ENCODE results near the gene MYO18A. TPM values are rescaled to one million over a fixed set of nuclear protein-coding genes. Genes with fewer than 3 reads are reported as not detected.

Gene MYO18A
- total RNA-seq, 1 donor from 2014 or later, result 45.9 TPM

GRCh38 chr17:29102741-29103181 is 77.4 kb downstream of the MYO18A start:
- H3K4me3 ChIP-seq (ENCODE audit: insufficient read depth, low read depth, low read length), result no peak overlapping the region
- H3K4me1 ChIP-seq (ENCODE audit: insufficient read depth, low read length), result no peaks in the 10 kb centered on the region
- peaks cover 3% of the 10 kb centered on the region for H4K20me1 ChIP-seq (ENCODE audit: insufficient read depth, low read length)
- Mint-ChIP-seq H3K36me3 (ENCODE audit: low read depth, unreplicated experiment) (peaks cover 35% of the 10 kb centered on the region), H3K4me1 (ENCODE audit: low read depth, unreplicated experiment) (peaks cover 7% of the 10 kb centered on the region), H3K27ac (ENCODE audit: unreplicated experiment) (no peak overlapping the region), H3K9me3 (ENCODE audit: unreplicated experiment) (no peaks in the 10 kb centered on the region), H3K4me3 (ENCODE audit: unreplicated experiment) (no peak overlapping the region), H3K27me3 (ENCODE audit: low read depth, unreplicated experiment) (peaks cover 2% of the 10 kb centered on the region)
- H3K27ac ChIP-seq (ENCODE audit: low read depth, low read length), result no peak overlapping the region
- H3K27me3 ChIP-seq (ENCODE audit: insufficient read depth, low read length), result no peaks in the 10 kb centered on the region
- H3K9me3 ChIP-seq (ENCODE audit: insufficient read depth, low read depth, low read length), result no peaks in the 10 kb centered on the region
- no peaks in the 10 kb centered on the region for H3K36me3 ChIP-seq (ENCODE audit: insufficient read depth, low read length)
- no peak overlapping the region for H3K4me2 ChIP-seq (ENCODE audit: low read length)
- no peak for TF ChIP-seq EZH2 (IDR thresholded peaks at IDR 0.05; ENCODE audit: insufficient read depth, low read length)
- no peak for TF ChIP-seq CTCF (IDR thresholded peaks at IDR 0.05; ENCODE audit: insufficient read depth, low read depth, low read length)
- H3K9ac ChIP-seq (ENCODE audit: low read length), result no peak overlapping the region
- no peaks in the 10 kb centered on the region for H3K79me2 ChIP-seq (ENCODE audit: insufficient read depth, low read length)
- no peak for FAIRE-seq
- DNase-seq (ENCODE audit: low read depth), result no peak
- H2AFZ ChIP-seq (ENCODE audit: low read depth, low read length), result no peak overlapping the region

- peaks cover 38% of the 10 kb centered on the region for H3K36me3 Mint-ChIP-seq (ENCODE audit: low read depth, unreplicated experiment)
- no peaks in the 10 kb centered on the region for H3K4me1 ChIP-seq (ENCODE audit: insufficient read depth, low read length)
- peaks cover 5% of the 10 kb centered on the region for H3K4me1 Mint-ChIP-seq (ENCODE audit: low read depth, unreplicated experiment)
- no peak overlapping the region for H3K4me3 Mint-ChIP-seq (ENCODE audit: unreplicated experiment)
- no peaks in the 10 kb centered on the region for H3K79me2 ChIP-seq (ENCODE audit: insufficient read depth, low read length)
- H3K4me2 ChIP-seq (ENCODE audit: low read length), result no peak overlapping the region
- H3K27ac ChIP-seq (ENCODE audit: low read depth, low read length), result no peak overlapping the region
- H3K27ac Mint-ChIP-seq (ENCODE audit: unreplicated experiment), result no peak overlapping the region
- H3K27me3 ChIP-seq (ENCODE audit: insufficient read depth, low read length), result no peaks in the 10 kb centered on the region
- no peak overlapping the region for H3K4me3 ChIP-seq (ENCODE audit: insufficient read depth, low read depth, low read length)
- no peak for TF ChIP-seq EZH2 (IDR thresholded peaks at IDR 0.05; ENCODE audit: insufficient read depth, low read length)
- TF ChIP-seq CTCF (IDR thresholded peaks at IDR 0.05; ENCODE audit: insufficient read depth, low read depth, low read length), result no peak
- no peak overlapping the region for H2AFZ ChIP-seq (ENCODE audit: low read depth, low read length)
- FAIRE-seq (no peak), DNase-seq (ENCODE audit: low read depth) (no peak)
- H4K20me1 ChIP-seq (ENCODE audit: insufficient read depth, low read length), result peaks cover 3% of the 10 kb centered on the region
- H3K9ac ChIP-seq (ENCODE audit: low read length), result no peak overlapping the region
- H3K9me3 ChIP-seq (ENCODE audit: insufficient read depth, low read depth, low read length), result no peaks in the 10 kb centered on the region
- H3K27me3 Mint-ChIP-seq (ENCODE audit: low read depth, unreplicated experiment), result peaks cover 2% of the 10 kb centered on the region
- no peaks in the 10 kb centered on the region for H3K9me3 Mint-ChIP-seq (ENCODE audit: unreplicated experiment)
- H3K36me3 ChIP-seq (ENCODE audit: insufficient read depth, low read length), result no peaks in the 10 kb centered on the region
Measured at GRCh38 chr17:29102046-29102445, 78.2 kb downstream of the MYO18A start.

- no peak overlapping the region for H3K4me2 ChIP-seq (ENCODE audit: low read length)
- Mint-ChIP-seq H3K27ac (ENCODE audit: unreplicated experiment) (no peak overlapping the region), H3K4me1 (ENCODE audit: low read depth, unreplicated experiment) (peaks cover 3% of the 10 kb centered on the region), H3K9me3 (ENCODE audit: unreplicated experiment) (no peaks in the 10 kb centered on the region), H3K4me3 (ENCODE audit: unreplicated experiment) (no peak overlapping the region), H3K36me3 (ENCODE audit: low read depth, unreplicated experiment) (peaks cover 38% of the 10 kb centered on the region), H3K27me3 (ENCODE audit: low read depth, unreplicated experiment) (peaks cover 2% of the 10 kb centered on the region)
- DNase-seq (ENCODE audit: low read depth), result no peak
- H3K9me3 ChIP-seq (ENCODE audit: insufficient read depth, low read depth, low read length), result no peaks in the 10 kb centered on the region
- H4K20me1 ChIP-seq (ENCODE audit: insufficient read depth, low read length), result peaks cover 3% of the 10 kb centered on the region
- no peak for FAIRE-seq
- no peak overlapping the region for H2AFZ ChIP-seq (ENCODE audit: low read depth, low read length)
- H3K79me2 ChIP-seq (ENCODE audit: insufficient read depth, low read length), result no peaks in the 10 kb centered on the region
- no peak for TF ChIP-seq EZH2 (IDR thresholded peaks at IDR 0.05; ENCODE audit: insufficient read depth, low read length)
- no peak for TF ChIP-seq CTCF (IDR thresholded peaks at IDR 0.05; ENCODE audit: insufficient read depth, low read depth, low read length)
- no peaks in the 10 kb centered on the region for H3K4me1 ChIP-seq (ENCODE audit: insufficient read depth, low read length)
- no peak overlapping the region for H3K9ac ChIP-seq (ENCODE audit: low read length)
- H3K27me3 ChIP-seq (ENCODE audit: insufficient read depth, low read length), result no peaks in the 10 kb centered on the region
- no peak overlapping the region for H3K4me3 ChIP-seq (ENCODE audit: insufficient read depth, low read depth, low read length)
- H3K27ac ChIP-seq (ENCODE audit: low read depth, low read length), result no peak overlapping the region
- H3K36me3 ChIP-seq (ENCODE audit: insufficient read depth, low read length), result no peaks in the 10 kb centered on the region
Measured at GRCh38 chr17:29100296-29100695, 79.9 kb downstream of the MYO18A start.
